Osteocyte (in vitro differentiated cells): ENCODE results near the gene AOX1. TPM values are rescaled to one million over a fixed set of nuclear protein-coding genes. Genes with fewer than 3 reads are reported as not detected.

ENCODE experiments used
- DNase-seq: peaks from one replicate; pipeline ENCODE4 v3.0.0; 2021; ENCODE audit warnings: mixed read lengths; ENCODE audit not compliant: unreplicated experiment; ENCODE audit errors: extremely low spot score
- H3K27ac Mint-ChIP-seq: one replicate; pipeline ENCODE4 v1.8.0; 2021; ENCODE audit warnings: mild to moderate bottlenecking, mixed read lengths; ENCODE audit not compliant: unreplicated experiment
- H3K27me3 Mint-ChIP-seq: one replicate; pipeline ENCODE4 v1.8.0; 2021; ENCODE audit warnings: mixed read lengths; ENCODE audit not compliant: unreplicated experiment
- H3K36me3 Mint-ChIP-seq: one replicate; pipeline ENCODE4 v1.8.0; 2021; ENCODE audit warnings: mixed read lengths; ENCODE audit not compliant: unreplicated experiment
- H3K4me1 Mint-ChIP-seq: one replicate; pipeline ENCODE4 v1.8.0; 2021; ENCODE audit warnings: mixed read lengths; ENCODE audit not compliant: unreplicated experiment
- H3K4me3 Mint-ChIP-seq: one replicate; pipeline ENCODE4 v1.8.0; 2021; ENCODE audit warnings: mild to moderate bottlenecking, moderate library complexity, mixed read lengths; ENCODE audit not compliant: unreplicated experiment
- H3K9me3 Mint-ChIP-seq: one replicate; pipeline ENCODE4 v1.8.0; 2021; ENCODE audit warnings: mixed read lengths; ENCODE audit not compliant: unreplicated experiment
- CTCF ChIP-seq: fragments of 200-600 bp; sonication (generic); IDR thresholded peaks from 2 replicates; pipeline ENCODE4 v1.5.0; 2021; ENCODE audit warnings: antibody characterized with exemption, mild to moderate bottlenecking, moderate library complexity
- total RNA-seq: library from RNA; stranded (reverse); gene quantifications from 2 replicates; pipeline ENCODE4 v1.2.1, GENCODE V29; 2021

Gene AOX1
- total RNA-seq, 1 donor from 2014 or later: 1.7 TPM

- no peak overlapping the region for H3K4me3 Mint-ChIP-seq
Measured at GRCh38 chr2:200664770-200665494, 79.1 kb downstream of the AOX1 start.

GRCh38 chr2:200665626-200666453, 80.0 kb downstream of the AOX1 start:
- H3K4me1 Mint-ChIP-seq: peaks cover 4% of the 10 kb centered on the region
- no peak overlapping the region for H3K27ac Mint-ChIP-seq
- H3K36me3 Mint-ChIP-seq: no peaks in the 10 kb centered on the region
- H3K9me3 Mint-ChIP-seq: no peaks in the 10 kb centered on the region
- DNase-seq: no peak
- no peak overlapping the region for H3K4me3 Mint-ChIP-seq
- H3K27me3 Mint-ChIP-seq: no peaks in the 10 kb centered on the region
- TF ChIP-seq CTCF: no peak

More at GRCh38 chr2:200664770-200665494, 79.1 kb downstream of the AOX1 start:
- Mint-ChIP-seq H3K9me3 (no peaks in the 10 kb centered on the region), H3K4me1 (peaks cover 4% of the 10 kb centered on the region), H3K36me3 (no peaks in the 10 kb centered on the region), H3K27ac (no peak overlapping the region), H3K27me3 (no peaks in the 10 kb centered on the region)
- TF ChIP-seq CTCF: no peak
- DNase-seq: no peak

GRCh38 chr2:200667413-200667812, 81.6 kb downstream of the AOX1 start:
- no peak overlapping the region for H3K27ac Mint-ChIP-seq
- no peak for TF ChIP-seq CTCF
- peaks cover 4% of the 10 kb centered on the region for H3K4me1 Mint-ChIP-seq
- H3K4me3 Mint-ChIP-seq: no peak overlapping the region
- H3K27me3 Mint-ChIP-seq: no peaks in the 10 kb centered on the region
- DNase-seq: no peak
- no peaks in the 10 kb centered on the region for H3K9me3 Mint-ChIP-seq
- no peaks in the 10 kb centered on the region for H3K36me3 Mint-ChIP-seq

- Mint-ChIP-seq H3K36me3 (no peaks in the 10 kb centered on the region), H3K4me3 (no peak overlapping the region), H3K9me3 (no peaks in the 10 kb centered on the region)
Measured at GRCh38 chr2:200668478-200668877, 82.7 kb downstream of the AOX1 start.

More at GRCh38 chr2:200668478-200668877, 82.7 kb downstream of the AOX1 start:
- no peak overlapping the region for H3K27ac Mint-ChIP-seq
- H3K27me3 Mint-ChIP-seq: no peaks in the 10 kb centered on the region
- TF ChIP-seq CTCF: no peak
- DNase-seq: no peak
- no peaks in the 10 kb centered on the region for H3K4me1 Mint-ChIP-seq
